A549 treated with Hydrocortisone at 1 μM for 4 hours (cell line): ENCODE measurements around the gene KCNJ3. TPM values are rescaled to one million over a fixed set of nuclear protein-coding genes. Genes with fewer than 3 reads are reported as not detected.

Source experiments
- total RNA-seq: library from RNA; stranded (reverse); fragments of 200-300 nt; extraction: Qiagen RNA extraction; gene quantifications from 5 replicates; pipeline ENCODE4 v1.2.3, GENCODE V29; 2022

KCNJ3 gene, protein sequence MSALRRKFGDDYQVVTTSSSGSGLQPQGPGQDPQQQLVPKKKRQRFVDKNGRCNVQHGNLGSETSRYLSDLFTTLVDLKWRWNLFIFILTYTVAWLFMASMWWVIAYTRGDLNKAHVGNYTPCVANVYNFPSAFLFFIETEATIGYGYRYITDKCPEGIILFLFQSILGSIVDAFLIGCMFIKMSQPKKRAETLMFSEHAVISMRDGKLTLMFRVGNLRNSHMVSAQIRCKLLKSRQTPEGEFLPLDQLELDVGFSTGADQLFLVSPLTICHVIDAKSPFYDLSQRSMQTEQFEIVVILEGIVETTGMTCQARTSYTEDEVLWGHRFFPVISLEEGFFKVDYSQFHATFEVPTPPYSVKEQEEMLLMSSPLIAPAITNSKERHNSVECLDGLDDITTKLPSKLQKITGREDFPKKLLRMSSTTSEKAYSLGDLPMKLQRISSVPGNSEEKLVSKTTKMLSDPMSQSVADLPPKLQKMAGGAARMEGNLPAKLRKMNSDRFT
- not detected in 5 replicates for total RNA-seq

DNA sequence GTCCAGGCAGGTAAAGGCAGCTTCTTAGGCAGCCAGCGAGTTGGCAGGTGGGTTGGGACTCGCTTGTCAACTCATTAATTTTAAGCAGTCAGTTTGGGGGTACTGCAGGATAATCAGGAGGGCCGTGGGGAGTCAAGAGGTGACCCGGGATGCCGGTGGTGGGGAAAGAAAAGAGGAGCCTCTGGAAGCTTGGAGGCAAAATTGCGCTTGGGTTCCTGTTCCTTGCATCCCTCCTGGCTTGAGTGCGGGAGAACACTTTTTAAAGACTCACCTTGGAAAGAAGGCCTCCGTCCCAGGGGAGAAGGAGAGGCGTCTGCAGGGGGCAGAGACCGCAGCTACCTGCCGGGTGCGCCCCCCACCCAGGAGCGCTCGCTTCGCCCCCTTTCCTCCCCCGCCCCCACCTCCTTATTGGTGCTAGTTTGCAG is at the start of gene KCNJ3:
Gene KCNJ3, plus strand, starts transcription at position 400 of the 425 bp plus-strand sequence. CDS start 81 bp downstream, outside the sequence.

